Mononuclear cell (primary cell): ENCODE results near the gene ZNF358. TPM values are rescaled to one million over a fixed set of nuclear protein-coding genes. Genes with fewer than 3 reads are reported as not detected.
A peak's percentile ranks its signal among the peaks of the same experiment; 100 is the strongest.
"Not testable (repeated sequence)": the region's sequence is repeated elsewhere in the genome, so short reads cannot be mapped to it uniquely, and the experiment has no call there.

Experiments used
- H3K27me3 ChIP-seq: 2 replicates; pipeline ENCODE4 v1.6.0; 2011; ENCODE audit warnings: low read length, control low read depth; ENCODE audit not compliant: insufficient read depth
- H3K4me1 ChIP-seq: 2 replicates; pipeline ENCODE4 v1.5.1; 2011; ENCODE audit warnings: mild to moderate bottlenecking, low read length, control low read depth; ENCODE audit not compliant: insufficient read depth
- H3K4me3 ChIP-seq: 2 replicates; pipeline ENCODE4 v1.5.1; 2011; ENCODE audit warnings: mild to moderate bottlenecking, low read length, moderate library complexity
- H3K9me3 ChIP-seq: 2 replicates; pipeline ENCODE4 v1.5.1; 2011; ENCODE audit warnings: low read depth, mild to moderate bottlenecking, control low read depth, low read length
- total RNA-seq: library from RNA; depleted of rRNA; stranded (reverse); fragments of >200 nt; gene quantifications from one replicate; pipeline ENCODE4 v1.2.3, GENCODE V29; 2012

Gene ZNF358
- total RNA-seq, 1 donor = 4.0 TPM

DNA sequence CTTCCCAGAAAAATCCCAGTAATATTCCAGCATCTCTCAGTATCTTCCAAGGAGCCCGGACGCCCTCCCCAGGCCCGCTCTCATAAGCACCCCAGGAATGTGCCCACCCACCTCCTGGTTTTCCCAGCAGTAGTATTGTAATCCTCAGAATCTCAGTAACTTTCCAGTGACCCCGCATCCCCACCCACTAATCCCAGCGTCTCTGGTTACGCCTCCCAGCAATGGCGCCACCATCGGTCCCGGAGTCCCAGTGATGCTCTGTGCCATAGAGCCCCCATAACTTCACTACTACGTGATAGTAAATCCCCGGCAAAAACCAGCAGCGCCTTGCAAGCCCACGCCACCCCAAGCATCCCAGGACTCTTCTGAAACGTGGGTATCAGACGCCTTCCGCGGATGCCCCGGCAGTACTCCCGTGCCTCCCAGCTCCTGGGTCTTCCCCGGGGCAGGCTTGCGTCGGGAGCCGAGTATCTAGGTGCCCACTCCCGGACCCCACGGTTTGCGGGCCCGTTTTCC, 18.7 kb downstream of the ZNF358 start:
- Histone ChIP-seq H3K27me3 (no peaks in the 10 kb centered on the region), H3K4me1 (peaks cover 33% of the 10 kb centered on the region), H3K9me3 (no peaks in the 10 kb centered on the region), H3K4me3 (peak overlapping the region; percentile 87)

DNA sequence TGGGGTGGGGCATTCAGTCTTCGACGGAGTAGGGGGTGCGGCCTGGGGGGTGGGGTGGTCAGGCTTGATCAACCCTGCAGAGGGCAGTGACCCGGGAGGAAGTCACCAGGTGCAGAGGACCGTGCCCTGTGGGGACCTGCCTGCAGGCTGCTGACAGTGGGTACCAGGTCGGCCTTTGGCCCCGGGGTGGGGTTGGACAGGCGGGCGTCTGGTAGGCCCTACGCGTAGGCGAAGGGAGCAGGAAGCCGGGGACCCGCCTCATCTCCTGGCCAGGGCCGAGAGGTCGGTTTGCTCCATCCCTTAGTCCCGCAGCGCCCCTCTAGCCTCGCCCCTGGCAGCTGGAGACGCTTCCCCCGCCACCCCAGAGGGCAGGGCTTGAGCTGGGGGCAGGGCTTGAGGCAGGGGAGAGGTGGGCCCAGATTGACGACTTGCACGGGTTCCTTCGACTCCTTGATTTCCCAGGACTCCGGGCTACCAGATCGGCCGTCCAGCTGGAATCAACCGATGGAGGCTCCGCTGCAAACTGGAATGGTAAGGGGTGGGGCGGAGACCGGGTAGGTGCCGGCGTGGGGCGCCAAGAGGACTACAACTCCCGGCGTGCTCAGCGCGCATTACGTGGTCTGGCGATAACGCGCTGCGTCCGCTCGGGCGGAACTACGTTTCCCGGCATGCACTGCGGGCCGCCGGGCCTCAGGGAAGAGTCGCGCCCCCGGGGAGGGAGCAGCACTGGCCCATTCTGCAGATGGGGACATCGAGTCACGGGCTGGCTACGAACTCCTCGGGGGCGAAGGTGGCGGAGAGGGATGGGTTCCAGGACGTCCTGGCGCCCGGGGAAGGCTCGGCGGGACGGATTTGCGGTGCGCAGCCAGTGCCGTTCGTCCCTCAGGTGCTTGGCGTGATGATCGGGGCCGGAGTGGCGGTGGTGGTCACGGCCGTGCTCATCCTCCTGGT, 19.4 kb downstream of the ZNF358 start, which contains the start of gene PNPLA6:
TSS of gene PNPLA6 (plus strand) at position 671 of the 951 bp plus-strand sequence. CDS start at position 743, 72 bp downstream.
- H3K4me3 ChIP-seq = peak within 1 kb of the TSS; percentile 87
- H3K4me1 ChIP-seq = peaks cover 37% of the 10 kb centered on the region
- H3K27me3 ChIP-seq = no peaks in the 10 kb centered on the region
- H3K9me3 ChIP-seq = no peaks in the 10 kb centered on the region

DNA sequence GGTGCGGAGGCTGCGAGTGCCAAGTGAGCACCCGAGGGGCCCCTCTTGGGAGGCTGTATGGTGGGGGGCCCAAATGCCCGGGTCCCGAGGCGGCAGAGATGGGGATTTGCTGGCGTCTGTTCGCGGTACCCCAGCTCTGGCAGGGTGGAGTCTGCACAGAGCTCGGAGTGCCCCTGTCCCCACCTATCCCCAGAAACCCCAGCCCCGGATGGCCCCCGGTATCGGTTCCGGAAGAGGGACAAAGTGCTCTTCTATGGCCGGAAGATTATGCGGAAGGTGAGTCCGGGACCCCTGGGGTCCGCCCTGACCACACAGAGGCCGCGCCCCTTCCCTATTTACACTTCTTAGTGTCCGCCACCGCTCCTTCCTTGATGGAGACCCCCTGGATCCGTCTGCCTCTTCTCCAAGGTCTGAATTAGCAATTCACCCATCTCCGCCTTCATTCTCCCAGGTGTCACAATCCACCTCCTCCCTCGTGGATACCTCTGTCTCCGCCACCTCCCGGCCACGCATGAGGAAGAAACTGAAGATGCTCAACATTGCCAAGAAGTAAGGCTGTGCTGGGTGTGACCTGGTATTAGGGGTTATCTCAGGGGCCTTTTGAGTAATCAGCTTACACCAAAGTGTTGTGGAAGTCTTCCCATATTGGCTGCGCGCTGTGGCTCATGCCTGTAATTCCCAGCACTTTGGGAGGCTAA, 20.2 kb downstream of the ZNF358 start:
- peak overlapping the region; percentile 87 for H3K4me3 ChIP-seq
- H3K4me1 ChIP-seq = peaks cover 37% of the 10 kb centered on the region

DNA sequence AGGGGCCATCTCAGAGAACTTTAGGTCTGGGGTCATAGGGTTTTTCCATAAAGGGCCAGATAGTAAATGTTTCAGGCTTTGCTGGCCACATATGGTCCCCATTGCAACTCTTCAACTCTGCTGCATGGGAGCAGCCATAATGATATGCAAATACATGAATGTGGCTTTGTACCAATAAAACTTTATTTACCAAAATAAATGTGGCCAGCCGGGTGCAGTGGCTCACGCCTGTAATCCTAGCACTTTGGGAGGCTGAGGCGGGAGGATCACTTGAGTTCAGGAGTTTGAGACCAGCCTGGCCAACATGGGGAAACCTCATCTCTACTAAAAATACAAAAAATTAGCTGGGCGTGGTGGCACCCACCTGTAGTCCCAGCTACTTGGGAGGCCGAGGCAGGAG, 23.1 kb downstream of the ZNF358 start:
- H3K27me3 ChIP-seq, H3K9me3 ChIP-seq, H3K4me3 ChIP-seq: not testable (repeated sequence)
- peaks cover 46% of the 10 kb centered on the region for H3K4me1 ChIP-seq

More for the DNA sequence above, 20.2 kb downstream of the ZNF358 start:
- H3K9me3 ChIP-seq = no peaks in the 10 kb centered on the region
- H3K27me3 ChIP-seq = no peaks in the 10 kb centered on the region

DNA sequence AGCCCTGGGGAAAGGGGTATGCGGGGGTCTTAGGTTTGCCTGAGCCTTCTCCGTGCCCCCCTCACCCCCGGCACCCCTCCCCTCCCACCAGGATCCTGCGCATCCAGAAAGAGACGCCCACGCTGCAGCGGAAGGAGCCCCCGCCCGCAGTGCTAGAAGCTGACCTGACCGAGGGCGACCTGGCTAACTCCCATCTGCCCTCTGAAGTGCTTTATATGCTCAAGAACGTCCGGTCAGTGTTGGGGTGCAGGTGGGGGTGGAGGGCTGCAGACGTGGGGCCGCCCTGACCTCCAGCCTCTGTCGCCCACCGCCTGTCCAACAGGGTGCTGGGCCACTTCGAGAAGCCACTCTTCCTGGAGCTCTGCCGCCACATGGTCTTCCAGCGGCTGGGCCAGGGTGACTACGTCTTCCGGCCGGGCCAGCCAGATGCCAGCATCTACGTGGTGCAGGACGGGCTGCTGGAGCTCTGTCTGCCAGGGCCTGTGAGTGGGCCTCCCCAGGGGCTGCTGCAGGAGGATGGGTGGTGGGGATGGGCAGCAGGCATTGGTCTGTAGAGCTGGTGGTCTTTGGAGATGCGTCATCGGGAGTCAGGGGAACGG, 24.0 kb downstream of the ZNF358 start:
- peaks cover 47% of the 10 kb centered on the region for H3K4me1 ChIP-seq
- no peaks in the 10 kb centered on the region for H3K27me3 ChIP-seq
- H3K9me3 ChIP-seq = no peaks in the 10 kb centered on the region
- H3K4me3 ChIP-seq = no peak overlapping the region

DNA sequence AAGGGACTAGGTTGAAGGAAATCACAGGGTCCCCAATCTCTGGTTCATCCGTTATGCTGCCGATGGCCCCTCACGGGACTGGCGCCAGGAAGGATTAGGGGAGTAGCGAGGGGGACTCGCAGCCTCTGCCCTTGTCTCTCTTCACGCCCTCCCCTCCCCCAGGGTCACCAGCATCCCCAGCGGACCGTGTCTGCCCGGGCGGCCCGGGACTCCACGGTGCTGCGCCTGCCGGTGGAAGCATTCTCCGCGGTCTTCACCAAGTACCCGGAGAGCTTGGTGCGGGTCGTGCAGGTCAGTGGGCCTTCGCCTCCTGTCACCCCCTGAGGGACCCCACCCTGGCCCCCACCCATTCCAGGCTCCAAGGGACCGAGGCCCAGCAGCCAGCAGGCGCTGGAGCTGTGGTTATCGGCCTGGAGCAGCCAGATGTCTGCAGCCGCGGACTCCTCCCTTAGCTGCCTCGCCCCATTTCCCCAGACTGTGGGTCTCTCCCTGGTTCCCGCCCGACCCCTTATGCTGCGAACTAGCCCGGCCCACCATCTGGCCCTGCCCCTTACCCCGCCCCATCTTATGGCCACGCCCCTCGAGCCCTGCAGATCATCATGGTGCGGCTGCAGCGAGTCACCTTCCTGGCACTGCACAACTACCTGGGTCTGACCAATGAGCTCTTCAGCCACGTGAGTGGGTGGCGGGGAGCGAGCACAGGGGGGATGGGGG, 25.0 kb downstream of the ZNF358 start:
- H3K27me3 ChIP-seq = no peaks in the 10 kb centered on the region
- no peaks in the 10 kb centered on the region for H3K9me3 ChIP-seq
- H3K4me1 ChIP-seq = peaks cover 52% of the 10 kb centered on the region
- no peak overlapping the region for H3K4me3 ChIP-seq

DNA sequence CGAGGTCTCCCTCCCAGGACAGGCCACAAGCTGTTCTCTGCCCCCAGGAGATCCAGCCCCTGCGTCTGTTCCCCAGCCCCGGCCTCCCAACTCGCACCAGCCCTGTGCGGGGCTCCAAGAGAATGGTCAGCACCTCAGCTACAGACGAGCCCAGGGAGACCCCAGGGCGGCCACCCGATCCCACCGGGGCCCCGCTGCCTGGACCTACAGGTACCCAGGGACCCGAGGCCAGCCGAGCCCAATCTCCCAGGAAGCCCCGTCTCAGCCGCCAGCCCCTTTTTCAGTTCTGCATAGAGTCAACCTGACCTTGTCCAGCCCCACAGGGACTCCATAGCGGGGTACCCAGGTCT, 25.5 kb downstream of the ZNF358 start:
- Histone ChIP-seq H3K27me3 (no peaks in the 10 kb centered on the region), H3K4me3 (no peak overlapping the region), H3K9me3 (no peaks in the 10 kb centered on the region), H3K4me1 (peaks cover 52% of the 10 kb centered on the region)

DNA sequence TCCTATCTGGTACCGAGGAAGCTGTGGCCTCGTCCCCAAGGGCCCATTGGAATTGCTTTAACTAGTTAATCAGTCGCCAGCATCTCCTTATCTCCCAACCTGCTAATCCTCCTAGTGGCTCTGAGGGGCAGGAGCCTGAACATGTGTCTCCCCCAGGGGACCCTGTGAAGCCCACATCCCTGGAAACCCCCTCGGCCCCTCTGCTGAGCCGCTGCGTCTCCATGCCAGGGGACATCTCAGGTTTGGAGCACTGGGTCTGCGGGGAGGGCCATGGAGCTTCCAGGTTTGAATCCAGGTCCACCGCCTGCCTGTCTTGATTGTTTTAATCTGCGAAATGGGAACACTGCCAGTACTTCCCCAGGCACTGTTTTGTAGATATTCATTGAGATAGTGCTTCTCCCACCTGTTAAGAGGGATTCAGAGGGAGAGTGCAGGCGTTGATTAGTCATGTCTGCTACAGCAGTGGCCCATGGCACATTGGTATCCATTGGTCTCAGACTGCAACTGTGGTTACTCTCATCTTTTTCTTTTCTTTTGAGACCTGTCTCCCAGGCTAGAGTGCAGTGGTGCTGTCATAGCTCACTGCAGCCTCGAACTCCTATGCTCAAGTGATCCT, 26.0 kb downstream of the ZNF358 start:
- H3K4me3 ChIP-seq = no peak overlapping the region
- no peaks in the 10 kb centered on the region for H3K9me3 ChIP-seq
- peaks cover 51% of the 10 kb centered on the region for H3K4me1 ChIP-seq
- no peaks in the 10 kb centered on the region for H3K27me3 ChIP-seq

DNA sequence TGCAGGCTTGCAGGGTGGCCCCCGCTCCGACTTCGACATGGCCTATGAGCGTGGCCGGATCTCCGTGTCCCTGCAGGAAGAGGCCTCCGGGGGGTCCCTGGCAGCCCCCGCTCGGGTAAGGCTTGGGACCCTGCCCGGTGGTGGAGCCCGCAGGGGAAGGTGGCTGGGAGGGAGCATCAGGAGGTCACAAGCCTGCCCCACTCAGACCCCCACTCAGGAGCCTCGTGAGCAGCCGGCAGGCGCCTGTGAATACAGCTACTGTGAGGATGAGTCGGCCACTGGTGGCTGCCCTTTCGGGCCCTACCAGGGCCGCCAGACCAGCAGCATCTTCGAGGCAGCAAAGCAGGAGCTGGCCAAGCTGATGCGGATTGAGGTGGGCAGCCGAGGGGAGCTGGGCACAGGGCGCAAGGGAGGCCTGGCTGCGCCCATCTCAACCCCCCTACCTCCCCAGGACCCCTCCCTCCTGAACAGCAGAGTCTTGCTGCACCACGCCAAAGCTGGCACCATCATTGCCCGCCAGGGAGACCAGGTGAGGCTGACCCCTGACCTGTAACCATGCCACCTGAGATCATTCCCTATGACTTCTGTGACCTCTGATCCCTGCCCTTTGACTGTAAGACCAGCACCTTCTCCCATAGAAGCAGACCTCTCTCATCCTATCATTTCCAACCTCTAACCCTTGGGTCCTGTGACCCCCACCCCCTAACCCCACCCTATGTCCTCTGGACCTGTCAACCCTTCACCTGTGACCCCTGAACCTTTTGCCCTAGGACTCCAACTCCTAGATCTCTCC, 26.8 kb downstream of the ZNF358 start:
- peaks cover 51% of the 10 kb centered on the region for H3K4me1 ChIP-seq
- H3K27me3 ChIP-seq = no peaks in the 10 kb centered on the region
- no peak overlapping the region for H3K4me3 ChIP-seq
- no peaks in the 10 kb centered on the region for H3K9me3 ChIP-seq

DNA sequence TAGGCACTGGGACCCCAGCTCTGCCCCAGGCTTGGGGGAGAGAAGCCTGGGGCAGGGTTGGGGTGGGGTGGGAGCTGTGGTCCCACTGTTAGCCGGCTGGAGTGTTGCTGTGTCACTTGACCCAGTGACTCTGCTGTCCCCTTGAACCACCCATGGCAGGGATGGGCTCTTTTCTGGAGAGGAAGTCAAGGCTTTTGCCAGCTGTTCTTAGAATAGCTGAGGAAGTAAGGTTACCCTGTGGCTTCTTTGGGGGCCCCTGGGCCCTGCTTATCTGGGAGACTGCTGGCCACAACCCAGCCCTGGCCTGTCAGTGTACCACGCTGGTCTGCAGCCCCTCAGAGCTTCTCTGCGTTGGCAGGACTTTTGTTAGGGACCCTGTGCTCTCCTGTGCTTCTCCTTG, 28.7 kb downstream of the ZNF358 start:
- H3K9me3 ChIP-seq = no peaks in the 10 kb centered on the region
- H3K4me1 ChIP-seq = peaks cover 51% of the 10 kb centered on the region
- no peak overlapping the region for H3K4me3 ChIP-seq
- no peaks in the 10 kb centered on the region for H3K27me3 ChIP-seq

DNA sequence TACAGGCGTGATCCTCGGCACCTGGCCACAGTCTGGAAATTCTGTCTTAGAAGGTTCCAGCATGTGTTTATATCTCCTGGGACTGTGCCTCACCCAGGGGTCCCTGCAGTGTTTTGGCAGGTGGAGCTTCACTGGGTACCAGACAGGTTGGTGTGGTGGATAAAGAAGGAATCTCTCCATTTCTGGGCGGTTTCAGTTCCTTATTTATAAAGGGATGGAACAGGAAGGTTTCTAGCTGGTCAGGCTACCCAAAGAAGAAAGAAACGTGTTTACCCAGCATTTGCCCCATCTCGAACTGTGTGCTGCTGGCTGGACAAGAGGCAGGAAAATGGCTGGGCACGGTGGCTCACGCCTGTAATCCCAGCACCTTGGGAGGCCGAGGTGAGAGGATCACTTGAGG, 29.4 kb downstream of the ZNF358 start:
- Histone ChIP-seq H3K4me1 (peaks cover 48% of the 10 kb centered on the region), H3K27me3 (no peaks in the 10 kb centered on the region), H3K9me3 (no peaks in the 10 kb centered on the region), H3K4me3 (no peak overlapping the region)

DNA sequence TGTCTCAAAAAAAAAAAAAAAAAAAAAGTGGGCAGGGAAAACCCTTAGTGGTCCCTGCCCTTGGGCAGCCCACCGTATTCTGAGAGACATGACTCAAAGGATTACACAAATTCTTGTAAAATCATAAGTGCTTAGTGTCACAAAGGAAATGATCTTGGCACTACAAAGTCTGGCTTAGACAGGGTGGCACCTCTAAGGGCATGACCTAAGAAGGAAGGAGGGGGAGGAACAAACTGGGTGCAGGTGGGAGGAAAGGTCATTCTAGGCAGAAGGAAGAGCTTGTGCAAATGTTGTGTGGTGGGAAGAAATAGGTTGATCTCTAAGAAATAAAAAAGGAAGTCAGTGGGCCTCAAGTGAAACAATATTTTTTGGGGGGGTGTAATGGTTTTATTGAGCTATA, 30.0 kb downstream of the ZNF358 start:
- Histone ChIP-seq H3K9me3 (no peaks in the 10 kb centered on the region), H3K4me1 (peaks cover 48% of the 10 kb centered on the region), H3K4me3 (no peak overlapping the region), H3K27me3 (no peaks in the 10 kb centered on the region)

DNA sequence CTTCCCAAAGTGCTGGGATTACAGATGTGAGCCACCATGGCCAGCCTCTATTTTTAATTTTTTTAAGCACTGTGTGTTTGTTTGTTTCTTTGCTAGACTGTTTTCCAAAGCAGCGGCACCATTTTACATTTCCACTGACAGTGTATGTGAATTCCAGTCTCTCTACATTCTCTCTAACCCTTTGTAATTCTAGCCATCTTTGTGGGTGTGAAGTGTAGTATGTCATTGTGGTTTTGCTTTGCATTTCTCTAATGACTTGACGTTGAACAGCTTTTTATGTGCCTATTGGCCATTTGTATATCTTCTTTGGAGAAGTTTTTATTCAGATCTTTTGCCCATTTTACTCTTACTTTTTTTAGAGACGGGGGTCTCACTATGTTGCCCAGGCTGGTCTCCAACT, 31.3 kb downstream of the ZNF358 start:
- peaks cover 48% of the 10 kb centered on the region for H3K4me1 ChIP-seq
- no peaks in the 10 kb centered on the region for H3K9me3 ChIP-seq
- no peak overlapping the region for H3K4me3 ChIP-seq
- H3K27me3 ChIP-seq = no peaks in the 10 kb centered on the region
